SK-N-MC (cell line): ENCODE results near the gene TRMT10C.

Source experiments
- EZH2 ChIP-seq: fragments of 200-600 bp; sonication (generic); IDR thresholded peaks from one replicate; pipeline ENCODE4 v1.6.1; 2017; ENCODE audit warnings: antibody characterized with exemption
- POLR2AphosphoS5 ChIP-seq: IDR thresholded peaks from 2 replicates; pipeline ENCODE4 v1.6.1; 2012; ENCODE audit warnings: mild to moderate bottlenecking, low read depth, low read length, borderline replicate concordance

DNA sequence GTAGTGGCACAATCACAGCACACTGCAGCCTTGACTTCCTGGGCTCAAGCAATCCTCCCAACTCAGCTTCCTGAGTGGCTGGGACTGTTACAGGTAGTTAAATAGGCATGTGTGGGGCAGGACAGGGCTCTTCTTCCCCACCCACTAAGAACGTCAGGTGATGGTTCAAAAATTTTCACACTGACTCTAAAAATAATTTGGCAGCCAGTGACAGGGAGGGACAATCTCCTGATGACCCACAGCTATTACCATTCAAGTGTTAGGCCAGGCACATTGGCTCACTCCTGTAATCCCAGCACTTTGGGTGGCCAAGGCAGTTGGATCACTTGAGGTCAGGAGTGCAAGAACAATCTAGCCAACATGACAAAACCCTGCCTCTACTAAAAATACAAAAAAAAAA is 12.2 kb upstream of the TRMT10C start:
- TF ChIP-seq POLR2AphosphoS5 (no peak), EZH2 (no peak)
